RKO (cell line): ENCODE measurements around the gene PPARA.

ENCODE experiments used
- DNase-seq: peaks from one replicate; pipeline ENCODE4 v3.0.0-alpha.2; 2016; ENCODE audit warnings: low spot score

Gene PPARA

GRCh38 chr22:46114518-46115387 is 35.6 kb upstream of the PPARA start:
- peak; percentile 37 for DNase-seq

- DNase-seq, result no peak
Observed at GRCh38 chr22:46115388-46115678, 35.0 kb upstream of the PPARA start.

- DNase-seq, result no peak
Observed at GRCh38 chr22:46115755-46116490, 34.4 kb upstream of the PPARA start.

- DNase-seq, result peak; percentile 85
Observed at GRCh38 chr22:46116491-46116958, 33.8 kb upstream of the PPARA start.

GRCh38 chr22:46117206-46118199 is 32.8 kb upstream of the PPARA start:
- no peak for DNase-seq

- no peak for DNase-seq
Observed at GRCh38 chr22:46119093-46119728, 31.1 kb upstream of the PPARA start.

GRCh38 chr22:46119729-46120419 is 30.5 kb upstream of the PPARA start:
- no peak for DNase-seq

GRCh38 chr22:46120420-46120737 is 29.9 kb upstream of the PPARA start:
- DNase-seq, result no peak

- no peak for DNase-seq
Observed at GRCh38 chr22:46121079-46121478, 29.2 kb upstream of the PPARA start.

- no peak for DNase-seq
Observed at GRCh38 chr22:46121523-46122287, 28.6 kb upstream of the PPARA start.

GRCh38 chr22:46122511-46122971 is 27.8 kb upstream of the PPARA start:
- DNase-seq, result peak; percentile 65

GRCh38 chr22:46122980-46123693 is 27.2 kb upstream of the PPARA start:
- DNase-seq, result no peak

GRCh38 chr22:46123694-46124382 is 26.5 kb upstream of the PPARA start:
- no peak for DNase-seq

- DNase-seq, result no peak
Observed at GRCh38 chr22:46124383-46125144, 25.8 kb upstream of the PPARA start.

- no peak for DNase-seq
Observed at GRCh38 chr22:46125311-46125710, 25.0 kb upstream of the PPARA start.

- DNase-seq, result no peak
Observed at GRCh38 chr22:46125816-46126765, 24.2 kb upstream of the PPARA start.

GRCh38 chr22:46126853-46127385 is 23.4 kb upstream of the PPARA start:
- DNase-seq, result no peak
